Panc1 (cell line): ENCODE measurements around the gene RUVBL1. TPM values are rescaled to one million over a fixed set of nuclear protein-coding genes. Genes with fewer than 3 reads are reported as not detected.
A peak's percentile ranks its signal among the peaks of the same experiment; 100 is the strongest.

Experiments used
- ATAC-seq: fragments of 200-7000 bp; cut with Tn5 transposase; 2 replicates; pipeline ENCODE4 v1.9.1; 2020; ENCODE audit warnings: mild to moderate bottlenecking, moderate library complexity
- BruUV-seq: library from RNA; stranded (reverse); fragments of 400-500 nt; replicated peaks from 2 replicates; lab custom pipeline; 2021; lab: Mats Ljungman, UMichigan
- CTCF ChIA-PET: fragments of 300-600 bp; sonication (Branson Sonifier 250); formaldehyde crosslinking; loops from one replicate; lab custom pipeline; 2022; ENCODE audit warnings: antibody characterized with exemption; lab: Charles Lee
- POLR2A ChIA-PET: fragments of 300-600 bp; sonication (Branson Sonifier 250); formaldehyde crosslinking; loops from one replicate; lab custom pipeline; 2022; ENCODE audit warnings: antibody characterized with exemption; lab: Charles Lee
- DNase-seq: peaks from one replicate; pipeline ENCODE4 v3.0.0-alpha.2; 2010; ENCODE audit warnings: low read depth, low spot score
- H3K27ac ChIP-seq: 2 replicates; pipeline ENCODE4 v1.5.1; 2011; ENCODE audit warnings: mild to moderate bottlenecking, low read length, inconsistent platforms
- H3K27me3 ChIP-seq: fragments of 200-500 bp; sonication (Bioruptor generic); 2 replicates; pipeline ENCODE4 v1.6.0; 2014; ENCODE audit warnings: low read length, inconsistent platforms; ENCODE audit not compliant: control insufficient read depth, insufficient read depth
- H3K36me3 ChIP-seq: fragments of 200-500 bp; sonication (Bioruptor generic); 2 replicates; pipeline ENCODE4 v1.5.1; 2014; ENCODE audit warnings: inconsistent platforms, mild to moderate bottlenecking, low read length, moderate library complexity; ENCODE audit not compliant: control insufficient read depth, insufficient read depth
- H3K4me1 ChIP-seq: 2 replicates; pipeline ENCODE4 v1.5.1; 2011; ENCODE audit warnings: inconsistent platforms, mild to moderate bottlenecking, low read length, moderate library complexity; ENCODE audit not compliant: control insufficient read depth, insufficient read depth
- H3K4me3 ChIP-seq, 2 experiments: 2 replicates each; pipeline ENCODE4 v1.5.1; 2011 to 2012; ENCODE audit warnings: low read depth in 2 of 2, low read length in 2 of 2, mild to moderate bottlenecking in 2 of 2, inconsistent platforms in 1 of 2, moderate library complexity in 1 of 2
- H3K9me3 ChIP-seq: fragments of 200-500 bp; sonication (Bioruptor generic); 2 replicates; pipeline ENCODE4 v1.5.1; 2014; ENCODE audit warnings: low read depth, mild to moderate bottlenecking, inconsistent platforms, low read length, moderate library complexity; ENCODE audit not compliant: control insufficient read depth, insufficient read depth
- POLR2AphosphoS5 ChIP-seq: IDR thresholded peaks from 2 replicates; pipeline ENCODE4 v1.6.1; 2012; ENCODE audit warnings: mild to moderate bottlenecking, low read depth, low read length, moderate library complexity
- REST ChIP-seq, 2 experiments: IDR thresholded peaks; 2 replicates each; pipeline ENCODE4 v1.6.1; 2011 to 2012; ENCODE audit warnings: low read depth in 2 of 2, control low read depth in 1 of 2, low read length in 1 of 2, mild to moderate bottlenecking in 1 of 2, moderate library complexity in 1 of 2; ENCODE audit not compliant: insufficient read depth in 1 of 2
- SIN3A ChIP-seq: IDR thresholded peaks from 2 replicates; pipeline ENCODE4 v1.6.1; 2012; ENCODE audit warnings: low read depth, mild to moderate bottlenecking, low read length, moderate library complexity, borderline replicate concordance; ENCODE audit not compliant: insufficient read depth
- TCF7L2 ChIP-seq: IDR thresholded peaks from 2 replicates; pipeline ENCODE4 v1.6.1; 2011; ENCODE audit warnings: mild to moderate bottlenecking, low read depth, low read length, inconsistent platforms
- in situ Hi-C: cut with HindIII; loops from 2 replicates; pipeline ENCODE4 v1.10.0; 2016; ENCODE audit warnings: low sequenced_read_pairs, low pct_unique_long_range_greater_than_20kb
- intact Hi-C: fragments of 100-400 bp; cut with micrococcal nuclease; formaldehyde crosslinking; loops from one replicate; pipeline ENCODE4 v1.10.0; 2022; ENCODE audit not compliant: unreplicated experiment
- total RNA-seq: library from RNA; stranded (reverse); gene quantifications from one replicate; pipeline ENCODE4 v1.2.1, GENCODE V29; 2021; ENCODE audit not compliant: unreplicated experiment
- TF ChIP-seq, protein P1 (sequence below): fragments of 450-650 bp; IDR thresholded peaks from 2 replicates; pipeline ENCODE4 v1.5.1; 2017; ENCODE audit warnings: mild to moderate bottlenecking

Gene RUVBL1
- total RNA-seq, 1 experiment from 2014 or later = 122 TPM

DNA sequence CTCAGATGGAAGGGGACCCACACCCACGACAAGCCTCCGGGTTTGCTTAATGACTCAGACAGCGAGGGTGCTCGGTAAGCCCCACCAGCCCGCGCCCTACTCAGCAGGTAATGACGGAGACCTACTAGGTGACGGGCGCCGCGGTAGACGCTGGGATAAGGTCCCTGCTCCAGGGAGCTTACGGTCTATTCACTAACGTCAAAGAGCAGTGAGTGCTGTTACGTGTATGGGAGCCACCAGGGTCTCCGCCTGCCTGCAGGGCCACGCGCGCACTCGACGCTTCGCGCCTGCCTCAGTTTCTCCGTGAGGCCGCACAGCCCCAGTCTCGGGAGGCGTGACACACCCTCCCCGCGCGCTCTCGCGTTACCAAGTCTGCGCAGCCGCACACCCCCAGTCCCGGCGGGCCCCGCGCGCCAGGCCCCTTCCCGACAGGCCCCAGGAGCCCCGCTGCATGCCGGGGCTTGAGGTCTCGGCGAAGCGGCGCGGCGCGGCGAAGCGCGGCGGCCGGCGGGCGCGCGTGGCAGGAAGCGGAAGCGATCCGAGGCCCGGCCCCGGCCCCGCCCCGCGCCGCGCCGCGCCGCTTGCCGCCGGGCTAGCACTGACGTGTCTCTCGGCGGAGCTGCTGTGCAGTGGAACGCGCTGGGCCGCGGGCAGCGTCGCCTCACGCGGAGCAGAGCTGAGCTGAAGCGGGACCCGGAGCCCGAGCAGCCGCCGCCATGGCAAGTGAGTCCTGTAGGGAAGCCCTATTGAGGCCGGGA, 71.6 kb downstream of the RUVBL1 start, which contains the start of gene SEC61A1:
TSS of gene SEC61A1 (plus strand) at position 601 of the 758 bp plus-strand sequence. CDS start at position 717, 116 bp downstream.
- ATAC-seq = peak; percentile 99
- no TSS peak for BruUV-seq
- ChIA-PET CTCF (no interaction called here), POLR2A (no interaction called here)
- Histone ChIP-seq H3K4me1 (peaks cover 21% of the 10 kb centered on the region), H3K27me3 (peaks cover 10% of the 10 kb centered on the region), H3K9me3 (no peaks in the 10 kb centered on the region), H3K4me3 (peak within 1 kb of the TSS; percentile 97 to 99), H3K36me3 (peaks cover 30% of the 10 kb centered on the region), H3K27ac (peak within 1 kb of the TSS; percentile 98)
- intact Hi-C loops (no loop called here), in situ Hi-C loops (no loop called here)
- TF ChIP-seq REST (IDR thresholded peaks at IDR 0.05; ENCODE audit: insufficient read depth in 1 of 2, low read depth in 2 of 2, low read length in 1 of 2) (0 out of 4 replicates have a peak, but pooled peaks of 1 of the 2 experiments have one; percentile 15), SIN3A (peak; percentile 93; the same call in 1 of the 2 replicates), POLR2AphosphoS5 (peak; percentile 73), TCF7L2 (no peak; the same call in 1 of the 2 replicates)
- TF ChIP-seq, protein P1, sequence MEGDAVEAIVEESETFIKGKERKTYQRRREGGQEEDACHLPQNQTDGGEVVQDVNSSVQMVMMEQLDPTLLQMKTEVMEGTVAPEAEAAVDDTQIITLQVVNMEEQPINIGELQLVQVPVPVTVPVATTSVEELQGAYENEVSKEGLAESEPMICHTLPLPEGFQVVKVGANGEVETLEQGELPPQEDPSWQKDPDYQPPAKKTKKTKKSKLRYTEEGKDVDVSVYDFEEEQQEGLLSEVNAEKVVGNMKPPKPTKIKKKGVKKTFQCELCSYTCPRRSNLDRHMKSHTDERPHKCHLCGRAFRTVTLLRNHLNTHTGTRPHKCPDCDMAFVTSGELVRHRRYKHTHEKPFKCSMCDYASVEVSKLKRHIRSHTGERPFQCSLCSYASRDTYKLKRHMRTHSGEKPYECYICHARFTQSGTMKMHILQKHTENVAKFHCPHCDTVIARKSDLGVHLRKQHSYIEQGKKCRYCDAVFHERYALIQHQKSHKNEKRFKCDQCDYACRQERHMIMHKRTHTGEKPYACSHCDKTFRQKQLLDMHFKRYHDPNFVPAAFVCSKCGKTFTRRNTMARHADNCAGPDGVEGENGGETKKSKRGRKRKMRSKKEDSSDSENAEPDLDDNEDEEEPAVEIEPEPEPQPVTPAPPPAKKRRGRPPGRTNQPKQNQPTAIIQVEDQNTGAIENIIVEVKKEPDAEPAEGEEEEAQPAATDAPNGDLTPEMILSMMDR = no peak
- peak; percentile 64 for DNase-seq

DNA sequence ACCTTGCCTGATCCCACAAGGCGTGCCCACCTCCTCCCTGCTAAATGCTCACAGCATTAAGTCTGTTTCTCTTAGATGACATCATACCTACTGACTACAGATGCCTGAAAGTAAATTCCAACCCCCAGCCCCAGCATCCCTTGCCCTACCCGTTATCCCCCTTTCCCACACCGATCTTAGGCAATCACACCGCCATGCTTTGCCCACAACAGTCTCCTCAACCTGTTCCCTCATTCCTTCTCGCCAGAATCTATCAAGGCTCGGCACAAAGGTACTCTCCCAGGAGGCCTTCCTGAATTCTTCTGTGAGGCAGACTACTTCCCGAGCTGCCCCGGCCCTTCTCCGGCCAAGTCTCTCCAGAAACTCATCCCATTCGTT, 72.2 kb downstream of the RUVBL1 start:
- no peak for TF ChIP-seq TCF7L2
- no peak for TF ChIP-seq REST (IDR thresholded peaks at IDR 0.05; ENCODE audit: insufficient read depth in 1 of 2, low read depth in 2 of 2, low read length in 1 of 2)
- TF ChIP-seq, protein P1 = no peak
- TF ChIP-seq SIN3A = no peak
- TF ChIP-seq POLR2AphosphoS5 = no peak
- Histone ChIP-seq H3K4me1 (peaks cover 21% of the 10 kb centered on the region), H3K27ac (peak overlapping the region; percentile 91), H3K4me3 (peak overlapping the region; percentile 90 to 99), H3K9me3 (no peaks in the 10 kb centered on the region), H3K27me3 (peaks cover 10% of the 10 kb centered on the region), H3K36me3 (peaks cover 27% of the 10 kb centered on the region)
- DNase-seq (no peak), ATAC-seq (no peak; the same call in 1 of the 2 replicates)
- POLR2A ChIA-PET = no interaction called here
- CTCF ChIA-PET = no interaction called here
- intact Hi-C loops (no loop called here), in situ Hi-C loops (no loop called here)
- no TSS peak for BruUV-seq
